ENCODE measurements around the gene P2RX3.

GRCh38 chr11:57344826-57345225 is 6.7 kb downstream of the P2RX3 start:
- TF ChIP-seq CTCF (IDR thresholded peaks at IDR 0.05) (no peak), POLR2A (IDR thresholded peaks at IDR 0.05; ENCODE audit: low read depth) (no peak)

Measured in esophagus muscularis mucosa (tissue), 3 donors.